Kidney capillary endothelial cell (primary cell): Measurements from ENCODE around the gene MARCHF7.
"Not testable (repeated sequence)": the region's sequence is repeated elsewhere in the genome, so short reads cannot be mapped to it uniquely, and the experiment has no call there.

Experiments
- DNase-seq: peaks from one replicate; pipeline ENCODE4 v3.0.0-alpha.2; 2018; ENCODE audit warnings: low spot score

Gene MARCHF7

GRCh38 chr2:159712143-159712928 is at the start of gene MARCHF7:
Gene MARCHF7, plus strand, starts transcription at chr2:159712506. Its CDS starts 16,517 bp downstream, at chr2:159729023.
- DNase-seq: peak; percentile 94

GRCh38 chr2:159667423-159667822 is 44.9 kb upstream of the MARCHF7 start:
- not testable (repeated sequence) for DNase-seq

- no peak for DNase-seq
Measured at GRCh38 chr2:159671047-159671446, 41.3 kb upstream of the MARCHF7 start.

GRCh38 chr2:159677654-159678053 is 34.7 kb upstream of the MARCHF7 start:
- DNase-seq: no peak

- DNase-seq: no peak
Measured at GRCh38 chr2:159680692-159681091, 31.6 kb upstream of the MARCHF7 start.

- DNase-seq: no peak
Measured at GRCh38 chr2:159683817-159684216, 28.5 kb upstream of the MARCHF7 start.

- peak; percentile 57 for DNase-seq
Measured at GRCh38 chr2:159684796-159685195, 27.5 kb upstream of the MARCHF7 start.

GRCh38 chr2:159694500-159695040 is 17.7 kb upstream of the MARCHF7 start:
- DNase-seq: no peak

GRCh38 chr2:159695795-159696448 is 16.4 kb upstream of the MARCHF7 start:
- no peak for DNase-seq

GRCh38 chr2:159703491-159703890 is 8.8 kb upstream of the MARCHF7 start:
- no peak for DNase-seq

GRCh38 chr2:159706385-159706980 is 5.8 kb upstream of the MARCHF7 start:
- DNase-seq: no peak

GRCh38 chr2:159708066-159708760 is 4.1 kb upstream of the MARCHF7 start:
- no peak for DNase-seq

- DNase-seq: peak; percentile 53
Measured at GRCh38 chr2:159710601-159711180, 1.6 kb upstream of the MARCHF7 start.

- no peak for DNase-seq
Measured at GRCh38 chr2:159711562-159712142, 654 bp upstream of the MARCHF7 start.

GRCh38 chr2:159712929-159713420 is 669 bp downstream of the MARCHF7 start:
- peak; percentile 20 for DNase-seq

- DNase-seq: peak; percentile 36
Measured at GRCh38 chr2:159713631-159714246, 1.4 kb downstream of the MARCHF7 start.

- peak; percentile 57 for DNase-seq
Measured at GRCh38 chr2:159714247-159714930, 2.1 kb downstream of the MARCHF7 start.

- no peak for DNase-seq
Measured at GRCh38 chr2:159715451-159715850, 3.1 kb downstream of the MARCHF7 start.

GRCh38 chr2:159716409-159716808 is 4.1 kb downstream of the MARCHF7 start:
- not testable (repeated sequence) for DNase-seq

GRCh38 chr2:159716857-159717256 is 4.6 kb downstream of the MARCHF7 start:
- DNase-seq: no peak
